HG02759 (cell line): ENCODE measurements around the gene JUND.

Source experiments
- ATAC-seq: cut with Tn5 transposase; IDR thresholded peaks from one replicate; pipeline ENCODE4 v1.9.1; 2021; ENCODE audit warnings: mild to moderate bottlenecking, moderate library complexity; ENCODE audit not compliant: unreplicated experiment

The JUND gene

DNA sequence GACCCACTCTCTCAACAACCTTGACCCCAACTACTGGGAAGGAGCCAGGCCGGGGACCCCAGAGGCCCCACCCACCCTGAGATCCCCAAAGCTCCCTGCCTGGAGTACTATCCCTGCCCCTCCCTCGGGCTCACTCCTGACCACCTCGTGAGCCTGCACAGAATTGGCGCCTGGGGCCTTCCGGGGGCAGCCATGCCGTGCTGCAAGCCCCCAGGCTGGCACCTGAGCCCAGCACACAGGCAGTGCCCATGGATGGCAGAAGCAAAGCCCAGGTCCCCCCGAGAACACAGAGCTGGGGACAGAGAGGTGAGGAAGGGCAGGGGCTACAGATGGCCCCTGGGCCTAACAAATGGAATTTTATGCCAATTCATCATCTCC is 27.5 kb upstream of the JUND start:
- ATAC-seq, result no peak

DNA sequence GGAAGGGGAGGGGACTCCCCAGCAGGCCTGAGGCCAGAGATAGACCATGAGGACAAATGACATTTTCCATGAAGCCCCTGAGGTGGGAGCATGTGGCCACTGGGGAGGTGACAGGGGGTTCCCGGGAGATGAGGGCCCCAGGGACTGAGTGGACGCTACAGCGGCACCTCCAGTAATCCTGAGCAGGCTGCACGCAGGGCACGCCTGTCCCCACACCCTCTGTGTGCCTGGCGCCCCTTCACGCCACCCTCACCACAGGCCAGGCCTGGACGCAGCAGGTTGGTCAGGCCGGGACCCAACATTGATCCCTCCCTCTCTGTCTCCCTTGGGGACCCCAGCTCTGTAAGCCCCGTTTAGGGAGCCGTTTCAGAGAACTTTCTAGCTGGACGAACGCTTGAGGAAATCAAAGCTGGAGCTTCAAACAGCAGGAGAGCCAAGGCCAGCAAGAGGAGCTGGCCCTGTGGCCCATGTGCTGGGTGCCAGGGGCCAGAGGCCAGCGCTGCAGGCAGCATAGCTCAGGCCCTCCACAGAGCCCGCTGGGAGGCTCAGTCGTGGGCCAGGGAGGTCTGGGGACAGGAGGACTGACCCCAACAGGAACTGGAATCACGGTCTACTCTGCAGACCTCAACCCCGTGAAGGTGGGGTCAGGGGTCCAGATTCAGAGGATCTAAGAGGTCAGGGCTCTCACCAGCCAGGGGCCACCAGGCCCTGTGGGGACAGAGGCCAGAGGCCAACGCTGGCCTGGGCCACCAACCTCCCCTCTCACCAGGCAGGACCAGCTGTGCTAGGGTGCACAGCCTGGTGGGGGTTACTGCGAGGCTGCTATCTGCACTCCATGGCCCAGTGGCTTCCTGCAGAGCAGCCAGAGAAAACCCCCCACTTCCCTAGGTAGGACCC is 26.9 kb upstream of the JUND start:
- no peak for ATAC-seq

DNA sequence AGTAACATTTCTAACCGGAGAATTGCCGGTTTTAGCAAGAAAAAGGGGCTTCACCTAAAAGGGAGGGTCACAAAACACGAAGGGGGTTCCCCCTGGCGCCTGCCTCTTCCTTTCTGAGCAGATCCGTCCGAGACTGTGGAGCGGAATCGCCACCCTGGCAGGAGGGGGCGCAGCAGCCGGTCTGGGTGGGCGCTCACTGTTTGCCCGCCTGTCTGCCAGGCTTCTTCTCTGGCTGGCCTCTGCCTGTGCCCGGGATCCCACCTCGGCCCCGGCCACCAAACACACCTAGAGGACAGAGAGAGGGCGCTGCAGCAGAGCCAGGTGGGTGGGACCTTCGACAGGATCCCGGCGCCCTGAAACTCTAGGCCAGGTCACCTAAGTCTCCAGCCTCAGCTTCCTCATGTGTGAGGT is 25.9 kb upstream of the JUND start:
- ATAC-seq, result no peak

DNA sequence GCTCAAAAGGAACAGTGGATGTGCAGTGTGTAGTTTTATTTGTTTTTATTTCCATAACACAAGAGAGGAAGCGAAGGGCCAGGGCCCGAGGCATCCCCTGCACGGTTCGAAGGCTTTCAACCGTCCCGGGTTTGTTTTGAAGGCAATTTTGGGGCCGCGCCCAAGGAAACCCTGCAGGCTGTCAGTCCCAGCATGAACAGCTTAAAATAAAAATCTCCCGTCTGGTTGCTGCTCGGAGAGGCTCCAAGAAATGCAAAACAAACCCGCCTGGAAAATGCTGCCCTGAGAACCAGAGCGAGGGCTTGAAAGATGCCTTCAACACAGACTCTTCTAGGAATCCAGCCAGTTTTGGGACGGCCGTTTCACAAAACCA is 25.5 kb upstream of the JUND start:
- ATAC-seq, result no peak

- no peak for ATAC-seq
Measured at GRCh38 chr19:18306209-18306887, 24.9 kb upstream of the JUND start.

DNA sequence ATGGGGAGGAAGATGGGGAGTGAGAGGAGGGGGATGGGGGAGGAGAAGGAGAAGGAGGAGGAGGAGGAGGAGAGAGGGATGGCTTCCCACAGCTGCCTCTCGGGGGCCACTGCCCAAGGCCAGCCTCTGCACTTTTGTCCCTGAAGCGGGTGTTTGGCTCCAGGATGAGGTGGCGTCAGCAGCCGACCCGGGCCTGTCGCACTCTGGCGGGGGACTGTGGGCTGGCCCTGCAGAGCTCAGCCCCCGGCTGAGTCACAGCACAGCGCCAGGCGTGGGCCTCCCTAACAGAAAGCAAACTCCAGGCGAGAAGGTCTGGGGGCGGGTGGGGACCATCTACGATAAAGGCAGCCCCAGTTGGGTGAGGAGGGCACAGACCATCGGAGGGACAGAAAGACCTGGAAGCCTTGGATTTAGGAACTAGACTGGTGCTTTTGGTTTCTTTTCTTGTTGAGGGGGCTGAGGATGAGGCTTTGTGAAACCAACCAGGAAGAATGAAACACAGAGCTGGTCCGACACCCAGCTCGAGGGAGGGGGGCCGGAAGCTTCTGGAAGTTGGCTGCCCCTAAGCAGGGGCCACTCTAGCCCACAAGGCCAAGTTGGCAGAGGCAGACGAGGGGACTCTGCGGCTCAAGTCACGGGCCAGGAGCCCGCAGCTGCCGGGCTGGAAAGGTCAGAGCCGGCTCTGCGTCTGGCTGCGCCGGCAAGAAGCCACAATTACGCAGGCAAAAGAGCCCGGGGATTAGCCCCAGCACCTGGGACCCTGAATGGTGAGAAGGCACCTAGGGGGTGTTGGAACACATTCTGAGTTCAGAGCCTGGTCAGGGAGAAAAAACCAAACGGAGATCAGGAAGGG is 23.3 kb upstream of the JUND start:
- peak; percentile 59 for ATAC-seq

GRCh38 chr19:18304208-18304457 is 22.7 kb upstream of the JUND start:
- no peak for ATAC-seq

- no peak for ATAC-seq
Measured at GRCh38 chr19:18301718-18302111, 20.3 kb upstream of the JUND start.

DNA sequence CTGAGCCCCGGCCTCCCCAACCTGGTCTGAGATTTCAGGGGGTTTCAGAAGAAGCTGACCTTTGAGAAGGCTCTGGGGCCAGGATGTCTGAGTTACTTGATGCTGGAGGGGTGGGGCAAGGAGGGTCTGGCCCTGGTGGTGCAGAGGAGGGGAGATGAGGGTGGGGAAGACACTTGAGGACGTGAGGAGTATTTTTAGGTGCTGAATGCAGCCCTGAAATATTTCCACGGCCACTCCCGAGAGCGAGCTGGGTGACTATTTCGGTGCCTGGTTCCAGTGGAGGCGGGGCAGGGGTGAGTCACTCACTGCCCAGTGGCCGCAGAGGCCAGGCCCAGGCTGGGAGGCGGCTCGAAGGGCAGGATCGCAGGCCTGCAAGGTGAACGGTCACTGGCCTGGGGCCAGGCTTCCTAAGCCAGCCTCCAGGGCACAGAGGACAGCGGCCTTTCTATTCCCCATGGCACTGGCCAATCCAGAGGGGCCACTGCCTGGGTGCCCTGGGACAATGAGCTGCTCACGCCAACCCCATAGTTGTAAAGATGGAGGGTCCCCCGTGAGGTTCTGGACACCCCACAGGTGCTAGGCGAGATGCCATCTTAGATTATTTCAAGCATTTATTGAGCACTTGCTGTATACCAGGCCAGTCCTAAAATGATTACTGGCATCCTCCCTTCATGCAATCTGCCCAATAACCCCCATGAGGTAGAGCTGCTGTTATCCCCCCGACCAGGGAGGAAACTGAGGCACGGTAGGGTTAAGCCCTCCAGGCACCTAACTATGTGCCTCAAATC is 19.7 kb upstream of the JUND start:
- ATAC-seq, result no peak

- no peak for ATAC-seq
Measured at GRCh38 chr19:18299654-18300053, 18.2 kb upstream of the JUND start.

DNA sequence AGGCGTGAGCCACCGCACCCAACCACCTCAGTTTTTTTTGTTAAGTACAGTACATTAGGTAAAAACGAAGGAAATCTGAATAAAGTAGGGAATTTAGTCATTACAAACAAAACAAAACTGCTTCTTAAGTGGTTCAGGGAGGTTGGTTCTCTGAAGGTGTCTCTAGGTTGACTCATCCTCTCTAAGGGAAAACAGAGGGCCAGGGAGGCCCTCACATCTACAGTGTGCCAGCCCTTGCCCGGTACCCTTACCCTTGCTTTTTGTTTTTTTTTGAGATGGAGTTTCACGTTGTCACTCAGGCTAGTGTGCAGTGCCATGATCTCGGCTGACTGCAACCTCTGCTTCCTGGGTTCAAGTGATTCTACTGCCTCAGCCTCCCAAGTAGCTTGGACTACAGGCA is 17.2 kb upstream of the JUND start:
- no peak for ATAC-seq

DNA sequence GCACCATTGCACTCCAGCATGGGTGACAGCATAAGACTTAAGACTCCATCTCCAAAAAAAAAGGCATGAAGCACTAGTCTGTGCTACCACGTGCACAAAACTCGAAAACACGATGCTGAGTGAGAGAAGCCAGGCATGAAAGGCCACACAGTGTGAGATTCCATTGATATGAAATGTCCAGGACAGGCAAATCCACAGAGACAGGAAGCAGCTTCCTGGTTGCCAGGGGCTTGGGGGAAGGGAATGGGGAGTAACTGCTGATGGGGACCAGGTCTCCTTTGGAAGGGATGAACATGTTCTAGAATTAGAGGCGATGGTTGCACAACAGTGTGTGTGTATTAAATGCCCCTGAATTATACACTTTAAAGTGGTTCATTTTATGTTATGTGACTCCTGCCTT is 15.9 kb upstream of the JUND start:
- no peak for ATAC-seq

- no peak for ATAC-seq
Measured at GRCh38 chr19:18295034-18295451, 13.6 kb upstream of the JUND start.

DNA sequence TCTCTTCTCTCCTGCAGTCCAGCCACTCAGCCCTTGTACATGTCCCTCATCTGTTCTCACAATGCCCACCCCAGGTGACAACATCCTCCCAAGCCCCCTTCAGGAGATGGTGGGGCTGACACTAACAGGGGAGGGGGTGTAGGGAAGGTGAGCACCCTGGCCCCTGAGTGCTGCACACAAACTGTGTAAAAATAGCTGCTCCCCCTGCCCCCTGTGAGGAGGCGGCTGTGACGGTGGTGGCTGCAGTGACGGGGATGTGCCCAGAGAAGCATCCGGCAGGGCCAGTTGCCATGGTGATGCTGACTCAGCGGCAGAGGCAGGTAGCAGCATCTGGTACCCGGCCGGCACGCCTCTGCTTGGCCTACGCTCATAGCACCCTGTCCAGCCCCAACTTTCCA is 13.0 kb upstream of the JUND start:
- ATAC-seq, result no peak

DNA sequence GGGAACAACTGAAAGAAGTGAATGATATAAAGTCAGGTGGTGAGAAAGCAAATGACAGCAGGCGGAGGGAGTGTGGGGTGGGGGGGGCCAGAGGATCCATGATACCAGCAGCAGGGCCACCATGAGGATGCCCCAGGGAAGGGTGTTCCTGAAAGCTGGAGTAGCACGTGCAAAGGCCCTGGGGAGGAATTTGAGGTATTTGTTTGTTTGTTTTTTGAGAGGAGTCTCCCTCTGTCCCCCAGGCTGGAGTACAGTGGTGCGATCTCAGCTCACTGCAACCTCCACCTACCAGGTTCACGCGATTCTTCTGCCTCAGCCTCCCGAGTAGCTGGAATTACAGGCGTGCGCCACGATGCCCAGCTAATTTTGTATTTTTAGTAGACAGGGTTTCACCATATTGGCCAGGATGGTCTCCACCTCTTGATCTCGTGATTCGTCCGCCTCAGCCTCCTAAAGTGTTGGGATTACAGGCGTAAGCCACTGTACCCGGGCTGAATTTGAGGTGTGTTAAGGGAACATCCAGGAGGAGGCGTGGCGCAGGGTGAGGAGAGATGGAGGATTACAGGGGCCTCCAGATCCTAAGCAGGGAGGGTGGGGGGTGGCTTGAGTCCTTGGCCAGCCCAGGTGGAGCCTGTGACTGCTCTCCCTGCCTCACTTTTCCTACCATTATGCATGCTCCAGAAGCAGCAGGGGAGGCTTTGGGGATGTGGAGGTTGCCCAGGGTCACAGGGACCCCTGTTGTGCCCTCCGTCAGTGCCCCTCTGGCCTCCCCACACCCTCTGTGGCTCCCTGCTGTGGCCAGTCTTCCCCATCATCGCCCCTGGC is 12.4 kb upstream of the JUND start:
- ATAC-seq, result no peak

- ATAC-seq, result no peak
Measured at GRCh38 chr19:18292810-18293641, 11.6 kb upstream of the JUND start.

DNA sequence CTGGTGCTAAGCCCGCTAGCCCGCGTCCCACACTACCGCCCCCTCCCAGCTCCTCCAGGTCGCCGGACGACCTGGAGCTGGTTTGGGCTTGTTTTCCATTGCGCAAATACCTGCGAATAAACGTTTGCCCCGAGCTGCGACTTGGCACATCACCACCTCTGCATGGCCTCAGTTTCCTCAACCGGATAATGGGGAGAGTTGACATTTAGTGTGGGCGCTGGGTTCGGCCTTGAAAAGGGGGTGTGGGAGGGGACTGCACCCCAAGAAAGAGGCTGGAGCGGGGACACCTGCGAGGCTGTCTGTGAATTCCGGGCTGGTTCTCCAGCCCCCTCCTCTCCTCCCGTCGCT is 11.0 kb upstream of the JUND start:
- no peak for ATAC-seq

DNA sequence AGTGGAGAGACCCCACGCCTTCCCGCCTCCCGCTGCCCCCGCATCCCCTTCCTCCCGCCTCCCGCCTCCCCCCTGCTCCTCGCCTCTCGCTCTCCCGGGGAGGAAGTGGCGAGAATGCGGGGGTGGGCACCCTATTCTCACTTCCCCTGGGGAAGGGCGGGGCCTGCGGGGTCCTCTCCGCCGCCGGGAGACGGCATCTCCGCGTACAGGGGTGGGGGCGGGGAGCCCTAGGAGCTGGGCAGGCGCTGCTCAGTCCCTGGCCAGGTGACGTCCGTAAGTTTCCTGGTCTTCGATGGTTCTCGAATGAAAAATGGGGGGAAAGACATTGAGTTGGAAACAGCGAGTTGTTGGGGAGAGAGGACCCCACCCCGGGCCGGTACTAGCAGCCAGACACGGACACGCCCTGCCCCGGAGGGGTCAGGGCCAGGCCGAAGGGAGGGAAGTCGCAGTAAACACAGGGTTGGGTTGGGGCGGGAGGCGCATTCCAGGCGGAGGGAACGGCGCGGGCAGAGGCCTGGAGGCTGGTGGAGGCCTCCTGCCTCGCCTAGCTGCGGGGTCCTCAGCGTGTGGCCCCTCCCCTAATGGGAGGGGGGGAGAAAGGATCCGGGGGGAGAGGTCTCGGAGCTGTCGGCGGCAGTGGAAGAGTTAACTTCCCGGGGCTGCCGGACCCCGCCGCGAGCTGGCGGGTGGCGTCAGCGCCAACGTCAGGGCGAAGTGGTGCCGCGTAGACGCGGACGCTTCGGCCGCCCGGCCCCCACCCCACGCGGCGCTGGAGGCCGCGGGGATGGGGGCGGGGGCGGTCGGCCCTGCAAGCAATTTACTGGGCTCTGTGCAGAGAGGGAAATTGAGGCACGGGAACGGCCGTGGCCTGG is 10.4 kb upstream of the JUND start:
- ATAC-seq, result peak; percentile 51
